Measurements from ENCODE around the gene ATG2B. TPM values are rescaled to one million over a fixed set of nuclear protein-coding genes. Genes with fewer than 3 reads are reported as not detected.
A peak's percentile ranks its signal among the peaks of the same experiment; 100 is the strongest.

ATG2B gene
- total RNA-seq, 2 donors from 2014 or later: 29.1 to 47.4 TPM

DNA sequence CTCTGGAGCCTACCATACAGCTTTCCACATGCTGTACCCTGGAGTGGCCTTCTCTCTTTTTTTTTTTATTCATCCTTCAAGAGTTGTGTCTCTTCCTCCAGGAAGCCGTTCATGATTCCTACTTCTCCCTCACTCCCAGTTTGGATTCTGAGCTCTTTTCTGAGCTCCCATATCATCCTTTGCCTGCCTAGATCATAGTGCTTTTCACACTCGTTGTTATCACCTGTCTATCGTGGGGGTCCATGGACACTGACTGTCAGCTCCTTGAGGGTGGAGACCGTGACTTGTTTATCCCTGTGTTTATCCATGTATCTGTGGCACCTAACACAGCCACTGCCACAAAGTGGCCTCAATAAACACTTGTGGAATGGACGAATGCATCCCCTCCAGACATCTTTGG, 35.8 kb upstream of the ATG2B start:
- H3K9me3 ChIP-seq: no peaks in the 10 kb centered on the region
- H3K4me1 ChIP-seq (ENCODE audit: control insufficient read depth in 1 of 2, low read depth in 2 of 2): no peaks in the 10 kb centered on the region
- no peak for ATAC-seq (ENCODE audit: insufficient number of reproducible peaks, low FRiP score, low read depth)
- H3K27me3 ChIP-seq (replicated peaks; ENCODE audit: insufficient read depth): no peaks in the 10 kb centered on the region
- H3K27ac ChIP-seq: no peak overlapping the region
- H3K4me3 ChIP-seq: no peak overlapping the region
- DNase-seq (ENCODE audit: low spot score): no peak
- no peaks in the 10 kb centered on the region for H3K36me3 ChIP-seq
- TF ChIP-seq CTCF (IDR thresholded peaks at IDR 0.05): no peak

GRCh38 chr14:96398432-96398831, 35.3 kb upstream of the ATG2B start:
- Histone ChIP-seq H3K27ac (no peak overlapping the region), H3K4me1 (ENCODE audit: control insufficient read depth in 1 of 2, low read depth in 2 of 2) (no peaks in the 10 kb centered on the region), H3K9me3 (no peaks in the 10 kb centered on the region), H3K27me3 (replicated peaks; ENCODE audit: insufficient read depth) (no peaks in the 10 kb centered on the region), H3K4me3 (no peak overlapping the region), H3K36me3 (no peaks in the 10 kb centered on the region)
- DNase-seq (ENCODE audit: low spot score): no peak
- no peak for ATAC-seq (ENCODE audit: insufficient number of reproducible peaks, low FRiP score, low read depth)
- TF ChIP-seq CTCF (IDR thresholded peaks at IDR 0.05): no peak

- no peaks in the 10 kb centered on the region for H3K27me3 ChIP-seq (replicated peaks; ENCODE audit: insufficient read depth)
- TF ChIP-seq CTCF (IDR thresholded peaks at IDR 0.05): no peak
- ATAC-seq (ENCODE audit: insufficient number of reproducible peaks, low FRiP score, low read depth): no peak
These were observed 31.1 kb upstream of the ATG2B start for GRCh38 chr14:96394047-96394815.

DNA sequence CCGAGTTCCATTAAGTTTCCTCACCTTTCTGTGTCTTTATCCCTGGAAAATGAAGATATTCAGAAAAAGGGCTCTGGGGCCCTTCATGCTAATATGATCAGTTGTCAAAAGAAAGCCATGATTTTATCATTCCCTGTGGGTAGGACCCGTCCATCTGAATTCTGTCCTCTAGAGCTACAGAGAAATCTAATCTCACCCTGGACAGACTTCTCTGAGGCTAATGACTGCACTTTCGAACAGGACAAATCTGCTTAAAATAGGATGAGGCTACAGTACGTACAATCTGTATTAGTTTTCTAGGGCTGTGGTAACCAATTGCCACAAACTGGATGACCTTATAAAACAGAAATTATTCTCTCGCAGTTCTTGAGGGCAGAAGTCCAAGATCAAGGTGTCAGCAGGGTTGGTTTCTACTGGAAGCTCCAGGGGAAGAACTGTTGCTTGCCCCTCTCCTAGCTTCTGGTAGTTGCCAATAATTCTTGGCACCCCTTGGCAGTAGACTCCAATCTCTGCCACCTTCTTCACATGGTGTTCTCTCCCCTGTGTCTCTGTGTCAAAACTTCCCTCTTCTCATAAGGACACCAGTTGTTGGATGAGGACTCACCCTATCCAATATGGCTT, 30.0 kb upstream of the ATG2B start:
- no peak overlapping the region for H3K4me3 ChIP-seq
- H3K36me3 ChIP-seq: no peaks in the 10 kb centered on the region
- ATAC-seq (ENCODE audit: insufficient number of reproducible peaks, low FRiP score, low read depth): no peak
- no peaks in the 10 kb centered on the region for H3K27me3 ChIP-seq (replicated peaks; ENCODE audit: insufficient read depth)
- TF ChIP-seq CTCF (IDR thresholded peaks at IDR 0.05): no peak
- H3K4me1 ChIP-seq (ENCODE audit: control insufficient read depth in 1 of 2, low read depth in 2 of 2): peaks cover 4 to 15% of the 10 kb centered on the region in 2 donors
- no peaks in the 10 kb centered on the region for H3K9me3 ChIP-seq
- DNase-seq (ENCODE audit: low spot score): no peak
- H3K27ac ChIP-seq: no peak overlapping the region

More at GRCh38 chr14:96394047-96394815, 31.1 kb upstream of the ATG2B start:
- Histone ChIP-seq H3K4me1 (ENCODE audit: control insufficient read depth in 1 of 2, low read depth in 2 of 2) (peaks cover 4 to 15% of the 10 kb centered on the region in 2 donors), H3K36me3 (no peaks in the 10 kb centered on the region), H3K27ac (no peak overlapping the region), H3K4me3 (no peak overlapping the region), H3K9me3 (no peaks in the 10 kb centered on the region)
- no peak for DNase-seq (ENCODE audit: low spot score)

DNA sequence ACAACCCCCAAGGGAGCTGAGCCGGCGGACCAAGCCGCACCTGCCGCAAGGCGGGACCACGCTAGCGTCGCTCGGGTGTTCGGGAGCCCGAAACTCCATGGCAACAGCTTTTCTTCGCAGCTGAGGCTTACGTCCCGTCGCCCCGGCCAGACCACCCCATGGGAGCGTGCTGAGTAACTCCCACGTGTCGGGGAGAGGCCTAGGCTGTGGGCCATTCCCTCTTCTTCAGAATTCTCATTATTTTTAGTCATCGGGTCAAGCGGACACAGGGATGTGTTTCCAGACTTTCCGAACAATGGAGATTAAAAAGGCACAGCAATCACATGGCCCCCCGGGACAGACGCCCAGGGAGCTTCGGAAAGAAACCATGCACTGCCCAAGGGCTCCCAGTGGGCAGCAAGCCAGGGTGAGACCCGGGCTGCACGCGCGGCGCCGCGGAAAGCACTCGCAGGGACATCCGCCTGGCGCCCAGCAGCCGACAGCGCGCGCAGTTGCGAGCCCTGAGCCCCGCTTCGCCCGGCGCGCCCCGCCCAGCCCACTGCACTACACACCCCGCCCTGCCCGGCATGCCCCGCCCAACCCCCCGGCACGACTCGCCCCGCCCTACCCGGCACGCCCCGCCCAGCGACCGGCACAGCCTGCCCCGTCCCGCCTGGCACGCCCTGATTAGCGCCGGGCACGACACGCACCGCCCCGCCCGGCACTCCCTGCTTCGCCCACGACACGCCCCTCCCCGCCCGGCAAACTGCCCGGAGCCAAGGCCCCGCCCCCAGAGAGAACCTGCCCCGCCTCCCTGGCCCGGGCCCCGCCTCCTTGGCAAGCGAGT, 28.4 kb upstream of the ATG2B start:
- H3K4me1 ChIP-seq (ENCODE audit: control insufficient read depth in 1 of 2, low read depth in 2 of 2): peaks cover 4 to 15% of the 10 kb centered on the region in 2 donors

More for the DNA sequence above, 28.4 kb upstream of the ATG2B start:
- DNase-seq (ENCODE audit: low spot score) (peak; percentile 83), ATAC-seq (ENCODE audit: insufficient number of reproducible peaks, low FRiP score, low read depth) (peak; percentile 80)
- no peaks in the 10 kb centered on the region for H3K36me3 ChIP-seq
- TF ChIP-seq CTCF (IDR thresholded peaks at IDR 0.05): no peak
- H3K27me3 ChIP-seq (replicated peaks; ENCODE audit: insufficient read depth): no peaks in the 10 kb centered on the region
- H3K9me3 ChIP-seq: no peaks in the 10 kb centered on the region
- peak overlapping the region; percentile 88 for H3K4me3 ChIP-seq
- peak overlapping the region in 1 of 2 donors; percentile 38 for H3K27ac ChIP-seq

All from thoracic aorta (tissue), 2 donors.